HEK293T (cell line): ENCODE measurements around the gene OSBPL8.

Experiments used
- ARNT ChIP-seq: fragments of 450-650 bp; IDR thresholded peaks from 2 replicates; pipeline ENCODE4 v1.6.1; 2017; ENCODE audit warnings: mild to moderate bottlenecking
- BHLHE40 ChIP-seq: fragments of 450-650 bp; IDR thresholded peaks from 2 replicates; pipeline ENCODE4 v1.6.1; 2016; ENCODE audit warnings: mild to moderate bottlenecking, moderate library complexity, borderline replicate concordance
- CTBP1 ChIP-seq: fragments of 450-650 bp; IDR thresholded peaks from 2 replicates; pipeline ENCODE4 v1.6.1; 2016; ENCODE audit warnings: borderline replicate concordance
- ELF4 ChIP-seq: fragments of 450-650 bp; IDR thresholded peaks from 2 replicates; pipeline ENCODE4 v1.6.1; 2017; ENCODE audit warnings: antibody characterized with exemption
- FOXA1 ChIP-seq: fragments of 450-650 bp; IDR thresholded peaks from 2 replicates; pipeline ENCODE4 v1.6.1; 2016; ENCODE audit warnings: mild to moderate bottlenecking
- FOXK2 ChIP-seq: fragments of 450-650 bp; IDR thresholded peaks from 2 replicates; pipeline ENCODE4 v1.6.1; 2016; ENCODE audit warnings: mild to moderate bottlenecking
- FOXM1 ChIP-seq: fragments of 450-650 bp; IDR thresholded peaks from 2 replicates; pipeline ENCODE4 v1.6.1; 2017; ENCODE audit warnings: mild to moderate bottlenecking, borderline replicate concordance
- HDGF ChIP-seq: fragments of 450-650 bp; IDR thresholded peaks from 2 replicates; pipeline ENCODE4 v1.6.1; 2017; ENCODE audit warnings: antibody characterized with exemption, borderline replicate concordance
- L3MBTL2 ChIP-seq: fragments of 450-650 bp; conservative IDR thresholded peaks from 2 replicates; pipeline ENCODE4 v1.6.1; 2016; ENCODE audit warnings: mild to moderate bottlenecking
- LEF1 ChIP-seq: fragments of 450-650 bp; IDR thresholded peaks from 2 replicates; pipeline ENCODE4 v1.6.1; 2017; ENCODE audit warnings: mild to moderate bottlenecking, borderline replicate concordance
- TARDBP ChIP-seq: fragments of 450-650 bp; IDR thresholded peaks from 2 replicates; pipeline ENCODE4 v1.6.1; 2016
- TF ChIP-seq, protein P1 (sequence below): fragments of 450-650 bp; IDR thresholded peaks from 2 replicates; pipeline ENCODE4 v1.6.1; 2016

DNA sequence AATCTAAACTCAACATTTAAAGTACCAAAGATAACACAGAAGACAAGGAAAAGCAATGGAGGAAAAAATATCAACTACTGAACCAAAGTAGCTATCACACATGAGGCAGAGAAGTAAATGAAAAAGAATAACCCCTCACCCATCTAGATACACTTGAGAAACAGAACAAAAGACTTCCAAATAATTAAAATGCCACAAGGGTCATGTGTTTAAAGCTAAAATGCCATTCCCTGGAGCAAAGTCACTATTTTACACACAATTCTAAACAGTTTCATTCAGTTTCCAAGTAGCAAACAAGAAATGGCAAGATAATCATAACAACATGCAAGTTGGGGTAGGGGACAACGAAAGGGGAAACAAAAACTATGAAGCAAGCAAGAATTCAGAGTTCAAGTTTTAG is 12.0 kb downstream of the OSBPL8 start:
- TF ChIP-seq FOXK2 (no peak), ARNT (no peak), FOXA1 (no peak), HDGF (no peak), BHLHE40 (no peak), FOXM1 (no peak), LEF1 (no peak), ELF4 (no peak), TARDBP (no peak), CTBP1 (no peak), L3MBTL2 (no peak)
- TF ChIP-seq, protein P1, sequence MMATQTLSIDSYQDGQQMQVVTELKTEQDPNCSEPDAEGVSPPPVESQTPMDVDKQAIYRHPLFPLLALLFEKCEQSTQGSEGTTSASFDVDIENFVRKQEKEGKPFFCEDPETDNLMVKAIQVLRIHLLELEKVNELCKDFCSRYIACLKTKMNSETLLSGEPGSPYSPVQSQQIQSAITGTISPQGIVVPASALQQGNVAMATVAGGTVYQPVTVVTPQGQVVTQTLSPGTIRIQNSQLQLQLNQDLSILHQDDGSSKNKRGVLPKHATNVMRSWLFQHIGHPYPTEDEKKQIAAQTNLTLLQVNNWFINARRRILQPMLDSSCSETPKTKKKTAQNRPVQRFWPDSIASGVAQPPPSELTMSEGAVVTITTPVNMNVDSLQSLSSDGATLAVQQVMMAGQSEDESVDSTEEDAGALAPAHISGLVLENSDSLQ: no peak
